HG03139 (cell line): ENCODE results near the gene VAC14.

ENCODE experiments used
- ATAC-seq: cut with Tn5 transposase; IDR thresholded peaks from one replicate; pipeline ENCODE4 v1.9.1; 2021; ENCODE audit not compliant: unreplicated experiment

The VAC14 gene

DNA sequence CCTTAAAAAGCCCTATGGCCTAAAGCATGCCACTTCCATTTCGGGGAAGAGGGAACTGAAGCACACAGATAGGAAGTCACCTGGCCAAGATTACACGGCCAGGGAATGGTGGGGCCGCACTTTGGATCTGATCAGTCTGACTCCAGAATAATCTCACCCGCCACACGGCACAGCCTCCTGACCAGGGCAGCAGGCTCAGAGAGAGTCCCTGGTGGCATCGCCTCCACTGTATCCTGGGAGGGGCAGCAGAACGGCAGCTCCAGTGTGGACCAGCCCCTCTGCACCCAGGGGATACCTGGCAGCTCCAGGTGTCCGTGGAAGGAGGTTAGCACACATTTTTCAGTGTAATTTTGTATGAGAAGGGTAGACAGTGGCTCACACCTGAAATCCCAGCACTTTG is 35.5 kb downstream of the VAC14 start:
- no peak for ATAC-seq

GRCh38 chr16:70764632-70765031 is 36.3 kb downstream of the VAC14 start:
- no peak for ATAC-seq

- ATAC-seq: no peak
Observed at GRCh38 chr16:70760221-70760620, 40.7 kb downstream of the VAC14 start.

- ATAC-seq: no peak
Observed at GRCh38 chr16:70759666-70760065, 41.3 kb downstream of the VAC14 start.

DNA sequence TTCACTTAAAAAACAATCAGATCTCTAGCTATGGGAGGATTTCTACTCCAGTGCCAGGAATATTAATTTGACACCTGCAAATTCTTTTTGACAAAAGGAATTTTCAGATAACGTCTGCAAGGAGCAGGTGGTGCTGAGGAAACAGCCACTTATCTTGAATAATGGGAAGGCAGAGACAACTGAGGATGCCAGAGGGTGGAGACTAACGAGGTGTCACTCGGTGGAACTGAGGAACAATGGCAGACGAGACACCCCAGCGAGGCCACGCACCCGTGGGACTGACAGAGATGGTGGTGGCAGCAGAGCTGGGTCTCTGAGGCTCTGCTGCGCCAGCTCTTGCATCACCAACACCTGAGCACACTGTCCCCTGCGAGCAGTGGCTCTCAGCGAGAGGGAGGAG is 42.2 kb downstream of the VAC14 start:
- ATAC-seq: no peak

GRCh38 chr16:70757183-70757582 is 43.8 kb downstream of the VAC14 start:
- no peak for ATAC-seq

GRCh38 chr16:70756071-70756470 is 44.9 kb downstream of the VAC14 start:
- no peak for ATAC-seq

DNA sequence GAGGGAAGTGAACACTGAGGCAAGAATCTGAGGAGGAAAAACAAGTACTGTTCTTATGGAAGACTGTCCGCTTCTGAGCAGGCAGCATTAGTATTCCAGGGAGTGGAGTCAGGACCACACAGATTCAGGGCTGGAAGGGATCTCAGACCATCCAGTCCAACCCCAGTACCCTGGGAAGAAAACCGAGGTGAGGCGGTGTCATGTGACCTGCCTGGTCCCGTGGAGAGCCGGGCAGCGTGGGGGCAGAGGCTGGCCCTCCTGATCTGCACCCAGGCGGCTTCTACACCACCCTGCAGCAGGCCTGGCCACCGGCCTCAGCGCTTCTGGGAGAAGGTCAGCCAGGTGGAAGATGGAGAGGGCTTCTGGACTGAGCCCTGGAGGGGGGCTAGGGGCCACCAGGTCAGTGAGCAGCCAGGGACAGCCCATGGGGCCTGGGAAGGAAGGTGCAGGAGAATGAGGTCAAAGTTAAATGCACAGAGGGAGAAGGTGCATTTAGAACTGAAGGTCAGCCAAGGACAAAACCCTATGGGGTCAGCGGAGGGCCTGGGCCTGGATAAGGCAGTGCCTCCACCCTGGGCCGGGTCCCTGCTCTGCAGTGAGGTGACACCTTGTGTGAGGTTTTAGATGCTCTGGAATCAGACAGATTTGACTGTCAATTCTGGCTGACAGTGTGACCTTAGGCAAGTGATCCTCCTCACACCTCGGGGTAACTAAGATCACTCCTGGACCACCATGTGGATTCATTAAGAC is 45.9 kb downstream of the VAC14 start:
- no peak for ATAC-seq

GRCh38 chr16:70754371-70754770 is 46.6 kb downstream of the VAC14 start:
- no peak for ATAC-seq

DNA sequence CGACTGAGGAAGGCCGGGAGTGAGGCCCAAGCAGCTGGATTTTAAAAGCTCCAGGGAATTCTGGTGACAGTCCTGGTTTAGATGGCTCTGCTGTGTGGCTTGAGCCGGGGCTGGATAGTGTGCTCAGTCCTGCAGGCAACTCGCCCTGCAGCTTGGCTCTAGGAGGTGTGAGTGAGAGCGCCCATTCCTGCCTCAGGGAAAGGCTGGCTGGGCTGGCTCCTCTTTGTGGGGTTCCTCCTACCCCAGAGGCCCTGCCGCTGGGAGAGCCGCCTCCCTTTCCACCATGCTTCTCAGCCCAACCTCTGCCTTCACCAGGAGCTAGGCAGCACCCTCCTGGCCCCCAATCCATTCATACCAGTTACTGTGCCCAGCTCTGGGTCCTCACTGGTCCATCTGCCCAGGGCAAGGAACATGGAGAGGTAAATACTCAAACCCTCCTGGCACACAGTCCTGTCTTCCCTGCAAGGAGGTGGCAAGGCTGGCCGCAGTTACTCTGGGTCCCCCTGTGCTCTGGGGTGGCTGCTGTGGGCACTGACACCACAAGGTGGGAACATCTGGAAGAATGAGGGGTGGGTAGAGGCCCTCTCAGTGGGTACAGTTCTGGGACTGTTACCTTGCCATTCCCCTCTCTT is 47.1 kb downstream of the VAC14 start:
- no peak for ATAC-seq

DNA sequence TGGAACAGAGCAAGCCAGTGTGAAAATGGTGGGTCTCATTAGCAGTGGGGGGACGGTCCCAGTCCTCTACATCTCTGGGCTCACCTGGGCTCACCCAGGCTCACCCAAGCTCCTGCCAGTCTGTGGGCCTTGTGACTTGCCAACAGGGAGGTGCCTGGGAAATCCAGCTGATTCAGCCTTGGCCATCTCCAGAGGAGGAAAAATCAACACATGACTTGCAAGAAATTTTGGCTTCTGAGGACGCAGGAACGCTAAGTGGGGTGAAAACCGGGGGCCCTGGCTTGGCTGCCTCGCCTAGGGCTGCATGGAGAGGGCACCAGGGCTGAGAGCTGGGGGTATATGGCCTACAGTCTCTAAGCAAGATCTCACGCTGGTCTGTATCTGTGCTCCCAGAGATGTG is 47.7 kb downstream of the VAC14 start:
- no peak for ATAC-seq

DNA sequence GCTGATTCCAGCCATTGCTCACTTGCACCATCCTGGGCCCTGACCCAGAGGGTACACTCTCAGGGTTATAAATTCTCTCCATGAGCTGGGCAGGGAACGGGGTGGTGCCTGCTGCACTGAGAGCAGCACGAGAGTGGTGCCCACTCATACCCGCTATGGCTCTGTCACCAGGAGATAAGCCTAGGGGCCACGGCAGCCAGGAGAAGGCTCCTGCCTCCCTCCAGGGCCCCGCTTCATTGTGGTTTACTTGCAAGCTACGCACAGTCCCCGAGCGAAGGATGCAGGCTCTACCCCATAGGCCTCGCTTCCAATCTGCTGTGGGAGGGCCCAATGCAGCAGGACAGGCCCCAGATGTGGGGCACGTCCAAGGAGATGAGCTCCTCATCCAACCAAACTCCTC is 48.5 kb downstream of the VAC14 start:
- no peak for ATAC-seq

GRCh38 chr16:70751593-70751992 is 49.4 kb downstream of the VAC14 start:
- ATAC-seq: no peak

DNA sequence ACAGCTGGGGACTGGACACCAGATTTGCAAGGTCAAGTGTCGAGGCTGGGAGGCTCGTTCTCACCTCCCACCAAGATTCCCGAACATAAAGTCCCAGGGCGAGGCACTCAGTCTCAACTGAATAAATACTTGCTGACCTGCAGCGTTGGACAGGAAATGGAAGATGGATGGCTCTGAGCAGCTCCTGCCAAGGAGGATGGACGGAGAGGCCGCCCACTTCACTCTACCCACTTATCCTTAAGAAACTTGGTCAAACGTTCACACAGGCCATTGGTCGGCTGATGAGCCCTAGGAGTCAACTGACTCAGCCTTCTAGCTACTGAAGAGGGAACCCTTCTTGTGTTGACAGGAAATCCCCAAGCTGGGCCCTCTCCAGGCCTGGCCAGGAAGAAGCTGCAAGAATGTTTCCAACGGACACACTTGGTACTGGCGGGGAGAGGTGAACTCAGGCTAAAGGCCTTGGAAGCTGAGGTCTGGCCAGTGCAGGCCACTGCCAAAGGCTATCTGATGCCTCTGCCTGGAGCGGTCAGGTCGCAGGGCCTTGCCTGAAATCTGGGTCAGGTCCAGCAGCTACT is 50.0 kb downstream of the VAC14 start:
- ATAC-seq: no peak

GRCh38 chr16:70749681-70750601 is 51.0 kb downstream of the VAC14 start:
- ATAC-seq: no peak

- ATAC-seq: no peak
Observed at GRCh38 chr16:70749006-70749678, 51.8 kb downstream of the VAC14 start.

GRCh38 chr16:70747703-70748631 is 53.0 kb downstream of the VAC14 start:
- no peak for ATAC-seq

- no peak for ATAC-seq
Observed at GRCh38 chr16:70746708-70747424, 54.1 kb downstream of the VAC14 start.

DNA sequence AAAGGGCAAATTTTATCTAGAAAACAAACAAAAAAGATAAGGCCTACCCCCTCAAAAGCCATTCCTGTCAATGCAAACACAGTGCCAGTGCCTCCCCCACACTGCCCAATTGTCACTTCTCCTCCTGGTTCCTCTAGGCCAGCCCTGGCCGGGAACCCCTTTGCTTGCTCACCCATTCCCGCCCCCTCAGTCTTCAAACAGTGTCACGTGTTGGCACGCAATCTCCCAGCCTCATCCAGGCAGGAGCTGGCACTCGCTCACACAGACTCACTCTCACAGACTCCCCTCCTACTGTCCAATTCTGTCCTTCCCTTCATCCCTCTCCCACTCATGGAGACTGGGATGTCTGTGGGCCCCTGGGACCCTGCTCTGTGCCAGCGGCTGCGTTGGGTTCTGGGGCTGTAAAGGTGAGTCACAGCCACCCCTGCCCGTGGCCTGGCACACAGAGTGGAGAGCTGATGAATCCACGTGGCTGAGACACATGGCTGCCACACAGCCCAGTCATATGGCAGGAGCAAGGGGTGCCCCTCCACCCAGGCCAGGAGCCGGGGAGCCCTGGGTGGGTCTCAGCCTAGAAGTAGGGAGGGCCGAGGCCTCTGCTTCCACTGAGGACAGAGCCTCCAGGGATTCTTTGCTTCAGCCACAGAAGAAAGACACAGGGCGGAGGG is 54.8 kb downstream of the VAC14 start:
- ATAC-seq: no peak
